Measurements from ENCODE around the gene POLG. TPM values are rescaled to one million over a fixed set of nuclear protein-coding genes. Genes with fewer than 3 reads are reported as not detected.

The POLG gene
- polyA plus RNA-seq, 1 donor (not counting 4 experiments of a cell fraction or from before 2014, with no cell fraction given): 29.6 TPM

GRCh38 chr15:89340573-89340972 is 5.9 kb upstream of the POLG start:
- Histone ChIP-seq H3K27ac (ENCODE audit: control insufficient read depth, insufficient read depth, low read length) (no peak overlapping the region), H3K4me2 (ENCODE audit: control insufficient read depth, extremely low read depth, insufficient read depth, low read depth, low read length) (no peak overlapping the region), H3K27me3 (ENCODE audit: control insufficient read depth, extremely low read depth, insufficient read depth, low read length) (peaks cover 18% of the 10 kb centered on the region), H3K9me1 (ENCODE audit: control insufficient read depth, extremely low read depth, insufficient read depth, low read length) (no peaks in the 10 kb centered on the region), H2AFZ (ENCODE audit: control insufficient read depth, low read length) (no peak overlapping the region), H3K4me1 (ENCODE audit: control insufficient read depth, extremely low read depth, insufficient read depth, low read length) (peaks cover 3% of the 10 kb centered on the region), H3K9me3 (ENCODE audit: control insufficient read depth, low read depth, low read length) (no peaks in the 10 kb centered on the region), H3K4me3 (ENCODE audit: control insufficient read depth in 2 of 3, extremely low read depth in 1 of 3, insufficient read depth in 2 of 3, low read depth in 1 of 3, low read length in 3 of 3) (no peak overlapping the region), H4K20me1 (ENCODE audit: control insufficient read depth, extremely low read depth, insufficient read depth, low read length) (no peaks in the 10 kb centered on the region), H3K79me2 (ENCODE audit: control insufficient read depth, insufficient read depth, low read length) (no peaks in the 10 kb centered on the region), H3K9ac (ENCODE audit: control insufficient read depth, extremely low read depth, insufficient read depth, low read length) (no peak overlapping the region), H3K36me3 (ENCODE audit: control insufficient read depth in 2 of 2, extremely low read depth in 1 of 2, insufficient read depth in 2 of 2, low read length in 2 of 2) (no peaks in the 10 kb centered on the region)
- dilution Hi-C loops (cut with MboI; ENCODE audit: extremely low pct_ligation_motif_present, low sequenced_read_pairs): no loop called here
- TF ChIP-seq EZH2 (IDR thresholded peaks at IDR 0.05; ENCODE audit: low read length): no peak
- TF ChIP-seq CTCF (optimal IDR thresholded peaks at IDR 0.05 in 1 of 3, IDR thresholded peaks at IDR 0.05 in 1 of 3, conservative IDR thresholded peaks at IDR 0.05 in 1 of 3; ENCODE audit: extremely low read depth in 1 of 3, insufficient read depth in 2 of 3, low read length in 3 of 3): no peak
- DNase-seq (ENCODE audit: low read depth, low spot score) (no peak), FAIRE-seq (no peak)

DNA sequence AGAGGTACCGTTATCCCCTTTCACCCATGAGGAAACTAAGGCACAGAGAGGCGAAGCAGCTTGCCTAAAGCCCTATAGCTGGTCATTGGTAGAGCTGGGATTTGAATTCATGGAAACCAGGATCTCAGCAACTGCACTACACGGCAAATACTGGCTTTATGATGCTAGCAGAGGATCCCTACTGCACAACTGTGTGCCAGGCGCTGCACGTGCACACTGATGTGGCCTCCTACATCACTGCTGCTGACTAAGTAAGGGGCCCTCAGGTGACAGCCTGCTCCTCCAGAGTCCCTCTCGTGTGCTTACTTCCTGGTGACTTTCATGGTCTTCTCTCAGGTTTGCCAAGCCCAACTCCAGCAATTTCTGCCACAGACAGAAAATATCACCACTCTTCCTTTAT is 3.4 kb upstream of the POLG start:
- H3K27me3 ChIP-seq (ENCODE audit: control insufficient read depth, extremely low read depth, insufficient read depth, low read length): peaks cover 9% of the 10 kb centered on the region
- no peaks in the 10 kb centered on the region for H4K20me1 ChIP-seq (ENCODE audit: control insufficient read depth, extremely low read depth, insufficient read depth, low read length)
- no peaks in the 10 kb centered on the region for H3K9me3 ChIP-seq (ENCODE audit: control insufficient read depth, low read depth, low read length)
- dilution Hi-C loops (cut with MboI; ENCODE audit: extremely low pct_ligation_motif_present, low sequenced_read_pairs): no loop called here
- no peak overlapping the region for H3K4me2 ChIP-seq (ENCODE audit: control insufficient read depth, extremely low read depth, insufficient read depth, low read depth, low read length)
- H3K36me3 ChIP-seq (ENCODE audit: control insufficient read depth in 2 of 2, extremely low read depth in 1 of 2, insufficient read depth in 2 of 2, low read length in 2 of 2): peaks cover 0 to 3% of the 10 kb centered on the region in 2 experiments
- no peaks in the 10 kb centered on the region for H3K9me1 ChIP-seq (ENCODE audit: control insufficient read depth, extremely low read depth, insufficient read depth, low read length)
- peaks cover 15% of the 10 kb centered on the region for H3K79me2 ChIP-seq (ENCODE audit: control insufficient read depth, insufficient read depth, low read length)
- H3K9ac ChIP-seq (ENCODE audit: control insufficient read depth, extremely low read depth, insufficient read depth, low read length): no peak overlapping the region
- no peak overlapping the region for H3K4me3 ChIP-seq (ENCODE audit: control insufficient read depth in 2 of 3, extremely low read depth in 1 of 3, insufficient read depth in 2 of 3, low read depth in 1 of 3, low read length in 3 of 3)
- FAIRE-seq (no peak), DNase-seq (ENCODE audit: low read depth, low spot score) (no peak)
- H3K4me1 ChIP-seq (ENCODE audit: control insufficient read depth, extremely low read depth, insufficient read depth, low read length): peaks cover 11% of the 10 kb centered on the region
- TF ChIP-seq EZH2 (IDR thresholded peaks at IDR 0.05; ENCODE audit: low read length) (no peak), CTCF (optimal IDR thresholded peaks at IDR 0.05 in 1 of 3, IDR thresholded peaks at IDR 0.05 in 1 of 3, conservative IDR thresholded peaks at IDR 0.05 in 1 of 3; ENCODE audit: extremely low read depth in 1 of 3, insufficient read depth in 2 of 3, low read length in 3 of 3) (no peak)
- H3K27ac ChIP-seq (ENCODE audit: control insufficient read depth, insufficient read depth, low read length): no peak overlapping the region
- H2AFZ ChIP-seq (ENCODE audit: control insufficient read depth, low read length): no peak overlapping the region
